Measurements from ENCODE around the gene LRRK1. TPM values are rescaled to one million over a fixed set of nuclear protein-coding genes. Genes with fewer than 3 reads are reported as not detected.
A peak's percentile ranks its signal among the peaks of the same experiment; 100 is the strongest.

Gene LRRK1
- total and polyA plus RNA-seq, 2 experiments from 2014 or later: 2.6 to 4.5 TPM

DNA sequence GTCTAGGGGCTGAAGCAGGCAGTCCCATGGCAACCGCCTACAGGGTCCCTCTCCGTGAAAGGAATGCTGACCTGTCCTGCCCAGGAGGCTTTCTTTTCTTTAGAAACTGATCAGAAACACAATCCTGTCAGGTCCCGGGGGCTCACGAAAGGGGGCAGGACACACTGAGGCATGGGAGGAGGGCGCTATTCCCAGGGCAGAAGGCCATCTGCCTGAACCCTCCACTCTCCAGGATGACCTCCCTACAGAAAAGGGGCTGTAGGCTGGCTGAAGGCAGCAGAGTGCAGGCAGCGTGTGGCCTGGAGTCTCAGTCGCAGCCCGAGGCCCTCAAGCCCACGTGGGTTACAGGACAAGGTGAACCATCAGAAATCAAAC lies 18.4 kb upstream of the LRRK1 start:
- H3K4me3 Mint-ChIP-seq: no peak overlapping the region
- Histone ChIP-seq H3K27me3 (ENCODE audit: insufficient read depth) (no peaks in the 10 kb centered on the region), H3K79me2 (replicated peaks; ENCODE audit: insufficient read depth) (no peaks in the 10 kb centered on the region), H4K20me1 (replicated peaks; ENCODE audit: insufficient read depth) (no peaks in the 10 kb centered on the region), H3K4me3 (no peak overlapping the region), H3K9me2 (ENCODE audit: insufficient read depth) (no peaks in the 10 kb centered on the region), H3K27ac (ENCODE audit: low read depth) (no peak overlapping the region), H3K36me3 (ENCODE audit: insufficient read depth) (no peaks in the 10 kb centered on the region), H2AFZ (no peak overlapping the region), H3K4me2 (no peak overlapping the region), H3F3A (replicated peaks; ENCODE audit: low read depth) (no peaks in the 10 kb centered on the region), H3K4me1 (ENCODE audit: insufficient read depth) (no peaks in the 10 kb centered on the region; the same call in 1 of the 2 replicates)
- TF ChIP-seq, protein P1, sequence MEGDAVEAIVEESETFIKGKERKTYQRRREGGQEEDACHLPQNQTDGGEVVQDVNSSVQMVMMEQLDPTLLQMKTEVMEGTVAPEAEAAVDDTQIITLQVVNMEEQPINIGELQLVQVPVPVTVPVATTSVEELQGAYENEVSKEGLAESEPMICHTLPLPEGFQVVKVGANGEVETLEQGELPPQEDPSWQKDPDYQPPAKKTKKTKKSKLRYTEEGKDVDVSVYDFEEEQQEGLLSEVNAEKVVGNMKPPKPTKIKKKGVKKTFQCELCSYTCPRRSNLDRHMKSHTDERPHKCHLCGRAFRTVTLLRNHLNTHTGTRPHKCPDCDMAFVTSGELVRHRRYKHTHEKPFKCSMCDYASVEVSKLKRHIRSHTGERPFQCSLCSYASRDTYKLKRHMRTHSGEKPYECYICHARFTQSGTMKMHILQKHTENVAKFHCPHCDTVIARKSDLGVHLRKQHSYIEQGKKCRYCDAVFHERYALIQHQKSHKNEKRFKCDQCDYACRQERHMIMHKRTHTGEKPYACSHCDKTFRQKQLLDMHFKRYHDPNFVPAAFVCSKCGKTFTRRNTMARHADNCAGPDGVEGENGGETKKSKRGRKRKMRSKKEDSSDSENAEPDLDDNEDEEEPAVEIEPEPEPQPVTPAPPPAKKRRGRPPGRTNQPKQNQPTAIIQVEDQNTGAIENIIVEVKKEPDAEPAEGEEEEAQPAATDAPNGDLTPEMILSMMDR (conservative IDR thresholded peaks at IDR 0.05; ENCODE audit: low read depth in 2 of 2): 0 out of 4 replicates have a peak, but pooled peaks of 1 of the 2 experiments have one; percentile 5
- TF ChIP-seq STAT1 (IDR thresholded peaks at IDR 0.05; ENCODE audit: unreplicated experiment) (no peak), ZNF331 (CRISPR knock-in tag; IDR thresholded peaks at IDR 0.05; ENCODE audit: low read depth) (no peak), EZH2phosphoT487 (IDR thresholded peaks at IDR 0.05; ENCODE audit: unreplicated experiment) (no peak), CREB1 (CRISPR knock-in tag; IDR thresholded peaks at IDR 0.05; ENCODE audit: low read depth) (no peak)
- TF ChIP-seq, protein P2, sequence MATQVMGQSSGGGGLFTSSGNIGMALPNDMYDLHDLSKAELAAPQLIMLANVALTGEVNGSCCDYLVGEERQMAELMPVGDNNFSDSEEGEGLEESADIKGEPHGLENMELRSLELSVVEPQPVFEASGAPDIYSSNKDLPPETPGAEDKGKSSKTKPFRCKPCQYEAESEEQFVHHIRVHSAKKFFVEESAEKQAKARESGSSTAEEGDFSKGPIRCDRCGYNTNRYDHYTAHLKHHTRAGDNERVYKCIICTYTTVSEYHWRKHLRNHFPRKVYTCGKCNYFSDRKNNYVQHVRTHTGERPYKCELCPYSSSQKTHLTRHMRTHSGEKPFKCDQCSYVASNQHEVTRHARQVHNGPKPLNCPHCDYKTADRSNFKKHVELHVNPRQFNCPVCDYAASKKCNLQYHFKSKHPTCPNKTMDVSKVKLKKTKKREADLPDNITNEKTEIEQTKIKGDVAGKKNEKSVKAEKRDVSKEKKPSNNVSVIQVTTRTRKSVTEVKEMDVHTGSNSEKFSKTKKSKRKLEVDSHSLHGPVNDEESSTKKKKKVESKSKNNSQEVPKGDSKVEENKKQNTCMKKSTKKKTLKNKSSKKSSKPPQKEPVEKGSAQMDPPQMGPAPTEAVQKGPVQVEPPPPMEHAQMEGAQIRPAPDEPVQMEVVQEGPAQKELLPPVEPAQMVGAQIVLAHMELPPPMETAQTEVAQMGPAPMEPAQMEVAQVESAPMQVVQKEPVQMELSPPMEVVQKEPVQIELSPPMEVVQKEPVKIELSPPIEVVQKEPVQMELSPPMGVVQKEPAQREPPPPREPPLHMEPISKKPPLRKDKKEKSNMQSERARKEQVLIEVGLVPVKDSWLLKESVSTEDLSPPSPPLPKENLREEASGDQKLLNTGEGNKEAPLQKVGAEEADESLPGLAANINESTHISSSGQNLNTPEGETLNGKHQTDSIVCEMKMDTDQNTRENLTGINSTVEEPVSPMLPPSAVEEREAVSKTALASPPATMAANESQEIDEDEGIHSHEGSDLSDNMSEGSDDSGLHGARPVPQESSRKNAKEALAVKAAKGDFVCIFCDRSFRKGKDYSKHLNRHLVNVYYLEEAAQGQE (IDR thresholded peaks at IDR 0.05; ENCODE audit: unreplicated experiment): no peak
- H3K27me3 Mint-ChIP-seq (ENCODE audit: insufficient read depth, low read depth, poor library complexity): peaks cover 9% of the 10 kb centered on the region
- no peak for DNase-seq (ENCODE audit: low spot score)
- H3K27ac Mint-ChIP-seq: no peak overlapping the region
- peak; percentile 27 for ATAC-seq
- H3K9me3 Mint-ChIP-seq: no peaks in the 10 kb centered on the region
- H3K36me3 Mint-ChIP-seq (ENCODE audit: low read depth): no peaks in the 10 kb centered on the region
- peaks cover 17% of the 10 kb centered on the region for H3K4me1 Mint-ChIP-seq

DNA sequence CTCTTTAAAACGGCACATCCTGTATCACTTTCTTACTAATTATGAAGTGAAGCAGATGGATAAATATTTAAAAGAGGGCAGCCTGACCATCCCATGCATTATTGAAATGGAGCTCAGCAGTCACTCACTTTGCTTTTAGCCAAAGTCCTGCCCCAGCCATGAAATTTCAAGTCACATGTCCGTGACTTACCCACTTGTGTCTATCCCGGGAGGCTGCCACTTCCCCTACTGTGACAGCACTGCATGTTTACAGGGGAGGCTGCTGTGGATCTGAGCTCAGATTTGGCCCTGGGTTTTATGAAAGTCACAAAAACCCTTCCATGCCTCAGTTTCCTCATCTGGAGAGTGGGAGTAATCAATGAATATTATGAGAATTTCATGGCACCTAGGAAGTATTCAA lies 17.9 kb upstream of the LRRK1 start:
- Mint-ChIP-seq H3K4me1 (peaks cover 17% of the 10 kb centered on the region), H3K36me3 (ENCODE audit: low read depth) (no peaks in the 10 kb centered on the region), H3K9me3 (no peaks in the 10 kb centered on the region), H3K27ac (no peak overlapping the region), H3K4me3 (no peak overlapping the region), H3K27me3 (ENCODE audit: insufficient read depth, low read depth, poor library complexity) (peaks cover 9% of the 10 kb centered on the region)
- ATAC-seq (no peak), DNase-seq (ENCODE audit: low spot score) (no peak)
- no peaks in the 10 kb centered on the region for H3K79me2 ChIP-seq (replicated peaks; ENCODE audit: insufficient read depth)
- H3K4me1 ChIP-seq (ENCODE audit: insufficient read depth): no peaks in the 10 kb centered on the region; the same call in 1 of the 2 replicates
- H3K4me2 ChIP-seq: no peak overlapping the region
- H3F3A ChIP-seq (replicated peaks; ENCODE audit: low read depth): no peaks in the 10 kb centered on the region
- no peak overlapping the region for H3K27ac ChIP-seq (ENCODE audit: low read depth)
- no peaks in the 10 kb centered on the region for H3K36me3 ChIP-seq (ENCODE audit: insufficient read depth)
- no peak overlapping the region for H2AFZ ChIP-seq
- H3K27me3 ChIP-seq (ENCODE audit: insufficient read depth): no peaks in the 10 kb centered on the region
- no peak overlapping the region for H3K4me3 ChIP-seq
- TF ChIP-seq JUNB (IDR thresholded peaks at IDR 0.05; ENCODE audit: unreplicated experiment) (no peak), NANOG (IDR thresholded peaks at IDR 0.05; ENCODE audit: borderline replicate concordance) (no peak), STAT1 (IDR thresholded peaks at IDR 0.05; ENCODE audit: unreplicated experiment) (no peak)
- H4K20me1 ChIP-seq (replicated peaks; ENCODE audit: insufficient read depth): no peaks in the 10 kb centered on the region
- H3K9me2 ChIP-seq (ENCODE audit: insufficient read depth): no peaks in the 10 kb centered on the region

Measured in GM23338 (cell line).